Stomach (tissue), 19 donors: ENCODE data around the gene ZDHHC1. TPM values are rescaled to one million over a fixed set of nuclear protein-coding genes. Genes with fewer than 3 reads are reported as not detected.

ENCODE experiments used
- DNase-seq, 2 donors: peaks; one replicate each; pipeline versions ENCODE4 v3.0.0 to v3.0.0-alpha.2; 2013 to 2019
- H3K27ac ChIP-seq, 5 donors: fragments of 200-600 bp in 4 of 5; sonication (generic) in 4 of 5; one replicate each; pipeline ENCODE4 v1.5.1; 2013 to 2019; ENCODE audit warnings: mild to moderate bottlenecking in 1 of 5, moderate library complexity in 1 of 5
- H3K27me3 ChIP-seq, 3 donors: fragments of 200-600 bp; sonication (generic); one replicate each; pipeline ENCODE4 v1.5.1; 2017 to 2019; ENCODE audit warnings: mixed run types in 1 of 3
- H3K36me3 ChIP-seq, 4 donors: fragments of 200-600 bp; sonication (generic); 1 replicate in 3 of 4; 2 replicates in 1 of 4; pipeline ENCODE4 v1.5.1; 2016 to 2019
- H3K4me1 ChIP-seq, 4 donors: fragments of 200-600 bp; sonication (generic); one replicate each; pipeline ENCODE4 v1.5.1; 2016 to 2019
- H3K4me3 ChIP-seq, 4 donors: fragments of 200-600 bp; sonication (generic) in 3 of 4; one replicate each; pipeline ENCODE4 v1.5.1; 2016 to 2019; ENCODE audit warnings: mild to moderate bottlenecking in 1 of 4
- H3K9me3 ChIP-seq, 4 donors: fragments of 200-600 bp; sonication (generic); one replicate each; pipeline ENCODE4 v1.5.1; 2016 to 2019
- EP300 ChIP-seq: sonication (generic); formaldehyde crosslinking; IDR thresholded peaks from one replicate; pipeline ENCODE4 v1.6.1; 2017; ENCODE audit warnings: antibody characterized with exemption
- POLR2A ChIP-seq, 4 donors: fragments of 450-650 bp; IDR thresholded peaks; one replicate each; pipeline ENCODE4 v1.6.1; 2016; ENCODE audit warnings: antibody characterized with exemption in 4 of 4, control low read depth in 2 of 4, mild to moderate bottlenecking in 1 of 4, moderate library complexity in 1 of 4
- POLR2AphosphoS5 ChIP-seq, 3 donors: sonication (generic); formaldehyde crosslinking; IDR thresholded peaks; one replicate each; pipeline ENCODE4 v1.6.1; 2016; ENCODE audit warnings: antibody characterized with exemption in 3 of 3
- WGBS, 5 donors: extraction: QIAGEN DNeasy Blood & Tissue Kit in 3 of 5; methylation state at CpG; one replicate each; pipeline versions ENCODE4 v1.1.5 to v1.1.7; 2013 to 2018; 5-methylcytosine and 5-hydroxymethylcytosine counted together
- intact Hi-C: fragments of 100-400 bp; cut with DNase I; formaldehyde crosslinking; loops from one replicate; pipeline ENCODE4 v1.15.1; 2023; ENCODE audit warnings: low total_unique reads
- long read RNA-seq, 10 donors: transcript quantifications; one replicate each; lab custom pipeline, GENCODE V29; 2026
- polyA plus RNA-seq, 3 donors: library from polyadenylated mRNA; stranded (reverse); fragments of 200-250 nt; gene quantifications; one replicate each; pipeline ENCODE4 v1.2.3, GENCODE V29; 2013
- total RNA-seq, 5 donors: library from RNA; depleted of rRNA; stranded (reverse); fragments of >200 nt; gene quantifications; one replicate each; pipeline versions ENCODE4 v1.1.0 to v1.2.3, GENCODE V29; 2014 to 2016
- TF ChIP-seq, protein P1 (sequence below), 7 experiments: fragments of 450-650 bp in 4 of 7; fragments of 200-600 bp in 3 of 7; sonication (generic) in 3 of 7; IDR thresholded peaks; one replicate each; pipeline ENCODE4 v1.5.1; 2016 to 2019; ENCODE audit warnings: antibody characterized with exemption in 7 of 7, control low read depth in 2 of 7, mild to moderate bottlenecking in 1 of 7
- donor health status: healthy with polysubstance abuse.
- donor health status: Bipolar disorder and iron deficiency.
- donor health status: healthy.

Gene ZDHHC1, protein sequence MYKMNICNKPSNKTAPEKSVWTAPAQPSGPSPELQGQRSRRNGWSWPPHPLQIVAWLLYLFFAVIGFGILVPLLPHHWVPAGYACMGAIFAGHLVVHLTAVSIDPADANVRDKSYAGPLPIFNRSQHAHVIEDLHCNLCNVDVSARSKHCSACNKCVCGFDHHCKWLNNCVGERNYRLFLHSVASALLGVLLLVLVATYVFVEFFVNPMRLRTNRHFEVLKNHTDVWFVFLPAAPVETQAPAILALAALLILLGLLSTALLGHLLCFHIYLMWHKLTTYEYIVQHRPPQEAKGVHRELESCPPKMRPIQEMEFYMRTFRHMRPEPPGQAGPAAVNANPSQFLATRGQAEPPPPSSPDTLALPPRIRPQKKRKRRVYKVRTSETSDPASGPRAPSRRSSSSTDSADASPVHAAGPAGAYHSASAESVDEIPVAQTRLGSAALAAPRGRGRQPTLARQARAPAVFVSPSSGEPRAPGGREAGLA
- total RNA-seq: 10 to 100 TPM in 2 of 5 donors, 1 to 10 TPM in 2, not detected in 1; 6.1 to 33.6 (median 11.6) TPM
- 1 to 10 TPM; 2.0 to 4.7 (median 4.4) TPM for polyA plus RNA-seq
- long read RNA-seq, donor 1, partial matches to known transcripts: 0 of 2 reads
- long read RNA-seq, donor 1, other reads (novel, unspliced or antisense): 0 of 2 reads
- long read RNA-seq, donor 2, partial matches to known transcripts: 0 of 2 reads
- long read RNA-seq, donor 2, other reads (novel, unspliced or antisense): 0 of 2 reads
- long read RNA-seq, donor 3: 0 reads
- long read RNA-seq, donor 4: 0 reads
- long read RNA-seq, donor 5, partial matches to known transcripts: 0 of 3 reads
- long read RNA-seq, donor 5, other reads (novel, unspliced or antisense): 0 of 3 reads
- long read RNA-seq, donor 6, partial matches to known transcripts: 0 of 1 reads
- long read RNA-seq, donor 6, other reads (novel, unspliced or antisense): 0 of 1 reads
- long read RNA-seq, donor 7, partial matches to known transcripts: 0 of 1 reads
- long read RNA-seq, donor 7, other reads (novel, unspliced or antisense): 0 of 1 reads
- long read RNA-seq, donor 8, partial matches to known transcripts: 0 of 1 reads
- long read RNA-seq, donor 8, other reads (novel, unspliced or antisense): 0 of 1 reads
- long read RNA-seq, donor 9: 0 reads
- long read RNA-seq, donor 10: 0 reads

DNA sequence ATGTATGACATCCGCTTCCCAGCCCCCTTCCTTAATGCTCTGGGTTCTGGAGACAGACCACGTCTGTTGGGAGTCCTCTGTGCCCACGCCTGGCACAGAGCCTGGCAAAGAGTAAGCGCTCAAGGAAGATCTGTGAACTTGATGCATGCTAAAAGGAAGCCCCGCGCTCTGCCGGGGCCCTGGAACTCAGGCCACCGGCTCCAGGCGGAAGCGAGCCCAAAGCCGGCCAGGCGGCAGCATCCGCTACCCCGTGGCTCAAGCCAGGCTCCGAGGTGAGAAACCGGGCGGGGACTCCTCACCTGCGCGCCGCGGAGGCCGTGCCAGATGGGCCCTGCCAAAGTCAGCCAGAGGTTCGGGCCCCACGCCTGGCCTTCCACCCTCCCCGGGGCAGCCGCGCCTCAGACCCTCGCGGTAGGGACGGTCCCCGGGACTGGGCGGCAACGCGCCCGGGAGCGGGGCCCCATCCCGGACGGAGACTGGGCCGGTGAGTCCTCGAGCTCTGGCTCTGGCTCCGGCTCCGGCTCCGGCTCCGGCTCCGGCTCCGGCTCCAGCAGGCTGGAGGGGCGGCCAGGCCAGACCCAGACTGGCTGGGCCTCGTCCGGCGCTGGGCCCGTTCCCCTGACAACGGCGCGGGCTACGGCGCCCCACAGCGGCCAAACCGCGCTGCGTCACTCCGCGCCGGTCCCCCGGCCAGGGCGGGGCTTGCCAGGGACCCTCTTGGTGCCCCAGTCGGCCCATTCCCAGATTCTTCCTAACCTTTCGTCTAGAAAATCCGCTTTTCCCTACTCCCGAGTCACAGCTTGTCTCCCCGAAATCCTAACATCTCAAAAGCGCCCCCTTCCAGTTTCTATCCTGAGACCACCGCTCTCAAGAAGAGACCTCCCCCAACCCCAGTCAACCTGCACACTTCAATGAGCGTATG, at the start of gene ZDHHC1:
Gene ZDHHC1 (minus strand): TSS at position 606 of the 922 bp plus-strand sequence. CDS start 8,702 bp downstream, outside the sequence.
- H3K36me3 ChIP-seq: no peaks in the 10 kb centered on the region
- intact Hi-C loops: no loop called here
- H3K27ac ChIP-seq: peak within 1 kb of the TSS; percentile 61 to 87 (median 85)
- peaks cover 13 to 34% (median 30%) of the 10 kb centered on the region in 4 donors for H3K4me1 ChIP-seq
- no peaks in the 10 kb centered on the region for H3K9me3 ChIP-seq
- DNase-seq: peak; percentile 76 to 93
- TF ChIP-seq POLR2A (IDR thresholded peaks at IDR 0.05): no peak
- TF ChIP-seq, protein P1, sequence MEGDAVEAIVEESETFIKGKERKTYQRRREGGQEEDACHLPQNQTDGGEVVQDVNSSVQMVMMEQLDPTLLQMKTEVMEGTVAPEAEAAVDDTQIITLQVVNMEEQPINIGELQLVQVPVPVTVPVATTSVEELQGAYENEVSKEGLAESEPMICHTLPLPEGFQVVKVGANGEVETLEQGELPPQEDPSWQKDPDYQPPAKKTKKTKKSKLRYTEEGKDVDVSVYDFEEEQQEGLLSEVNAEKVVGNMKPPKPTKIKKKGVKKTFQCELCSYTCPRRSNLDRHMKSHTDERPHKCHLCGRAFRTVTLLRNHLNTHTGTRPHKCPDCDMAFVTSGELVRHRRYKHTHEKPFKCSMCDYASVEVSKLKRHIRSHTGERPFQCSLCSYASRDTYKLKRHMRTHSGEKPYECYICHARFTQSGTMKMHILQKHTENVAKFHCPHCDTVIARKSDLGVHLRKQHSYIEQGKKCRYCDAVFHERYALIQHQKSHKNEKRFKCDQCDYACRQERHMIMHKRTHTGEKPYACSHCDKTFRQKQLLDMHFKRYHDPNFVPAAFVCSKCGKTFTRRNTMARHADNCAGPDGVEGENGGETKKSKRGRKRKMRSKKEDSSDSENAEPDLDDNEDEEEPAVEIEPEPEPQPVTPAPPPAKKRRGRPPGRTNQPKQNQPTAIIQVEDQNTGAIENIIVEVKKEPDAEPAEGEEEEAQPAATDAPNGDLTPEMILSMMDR (IDR thresholded peaks at IDR 0.05): peak in 4 of 7 experiments; percentile 48 to 68 (median 52)
- peak; percentile 46 to 81 (median 56) for TF ChIP-seq POLR2AphosphoS5 (IDR thresholded peaks at IDR 0.05)
- TF ChIP-seq EP300: no peak
- no peaks in the 10 kb centered on the region for H3K27me3 ChIP-seq
- WGBS, 5 donors: 1 to 6% (median 2%) methylated on average over 14 to 73 of the region's 73 CpGs
- H3K4me3 ChIP-seq: peak within 1 kb of the TSS; percentile 67 to 83 (median 74)

DNA sequence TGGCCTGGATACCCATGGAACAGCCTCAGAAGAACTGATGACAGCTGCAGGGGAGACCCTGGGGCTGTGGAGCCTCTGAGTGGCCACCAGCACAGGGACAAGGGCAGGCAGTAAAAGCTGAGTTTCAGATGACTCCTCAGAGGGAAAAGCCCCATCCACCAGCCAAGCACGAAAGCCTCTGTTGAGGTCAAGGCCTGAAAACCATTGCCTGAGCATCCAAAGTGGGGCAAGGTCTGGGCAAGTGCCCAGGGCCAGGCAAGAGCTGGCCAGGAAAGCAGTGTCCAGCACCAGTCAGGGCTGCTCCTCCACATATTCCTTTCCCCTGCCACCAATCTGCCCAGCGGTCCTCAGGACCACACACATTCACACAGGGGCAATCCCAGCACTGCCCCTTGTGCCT, 48.3 kb upstream of the ZDHHC1 start:
- Histone ChIP-seq H3K4me1 (peaks cover 46 to 86% (median 66%) of the 10 kb centered on the region in 4 donors), H3K9me3 (no peaks in the 10 kb centered on the region)

DNA sequence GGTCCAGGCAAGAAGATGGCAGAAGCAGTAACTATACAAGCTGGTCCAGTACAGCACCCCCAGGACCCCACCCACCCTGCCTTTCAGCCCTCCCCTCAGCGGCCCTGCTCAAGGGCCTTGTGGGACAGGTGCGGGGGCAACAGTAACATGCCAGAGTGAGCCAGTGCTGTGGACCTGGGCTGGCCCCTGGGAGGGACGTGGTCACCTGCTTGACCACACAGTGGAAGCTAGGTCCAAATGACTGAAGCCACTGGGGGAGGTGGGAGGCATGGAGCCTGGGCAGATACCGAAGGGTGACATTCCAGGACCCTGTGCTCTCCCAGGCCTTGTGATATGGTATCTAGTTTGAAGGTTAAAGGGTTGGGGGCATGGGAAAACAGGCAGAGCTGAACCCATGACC, 47.4 kb upstream of the ZDHHC1 start:
- Histone ChIP-seq H3K27ac (no peak overlapping the region), H3K9me3 (no peaks in the 10 kb centered on the region), H3K27me3 (no peaks in the 10 kb centered on the region), H3K36me3 (peaks cover 0 to 13% (median 0%) of the 10 kb centered on the region in 4 donors), H3K4me1 (peaks cover 55 to 87% (median 70%) of the 10 kb centered on the region in 4 donors), H3K4me3 (no peak overlapping the region)
- intact Hi-C loops: no loop called here
- TF ChIP-seq EP300 (no peak), POLR2AphosphoS5 (IDR thresholded peaks at IDR 0.05) (no peak), POLR2A (IDR thresholded peaks at IDR 0.05) (no peak)
- TF ChIP-seq, protein P1 (IDR thresholded peaks at IDR 0.05): no peak
- 81 to 96% (median 86%) methylated on average over 1 to 4 of the region's 4 CpGs for WGBS, 5 donors
- DNase-seq: no peak

More for the DNA sequence above, 48.3 kb upstream of the ZDHHC1 start:
- Histone ChIP-seq H3K36me3 (peaks cover 0 to 13% (median 0%) of the 10 kb centered on the region in 4 donors), H3K4me3 (no peak overlapping the region), H3K27ac (no peak overlapping the region), H3K27me3 (no peaks in the 10 kb centered on the region)
- TF ChIP-seq, protein P1 (IDR thresholded peaks at IDR 0.05): no peak
- TF ChIP-seq POLR2A (IDR thresholded peaks at IDR 0.05) (no peak), POLR2AphosphoS5 (IDR thresholded peaks at IDR 0.05) (no peak), EP300 (no peak)
- no peak for DNase-seq
- 40 to 94% (median 80%) methylated on average over 1 to 2 of the region's 2 CpGs for WGBS, 5 donors
- intact Hi-C loops: no loop called here
